GM12878 (cell line): ENCODE data around the gene MLIP. TPM values are rescaled to one million over a fixed set of nuclear protein-coding genes. Genes with fewer than 3 reads are reported as not detected.

Experiments
- ATAC-seq: fragments of 200-7000 bp; cut with Tn5 transposase; 3 replicates; pipeline ENCODE4 v1.9.1; 2020; ENCODE audit warnings: mild to moderate bottlenecking, moderate library complexity
- BruUV-seq: library from RNA; stranded (reverse); fragments of 400-500 nt; replicated peaks from 2 replicates; lab custom pipeline; 2021; lab: Mats Ljungman, UMichigan
- CTCF ChIA-PET: fragments of 300-600 bp; sonication (Branson Sonifier 250); formaldehyde crosslinking; extraction: SDS; loops from one replicate; lab custom pipeline; 2021; ENCODE audit warnings: inconsistent platforms; lab: Yijun Ruan, JAX
- POLR2A ChIA-PET: fragments of 350-600 bp; formaldehyde crosslinking; extraction: SDS; loops from one replicate; lab custom pipeline; 2021; ENCODE audit warnings: inconsistent platforms; lab: Charles Lee
- RAD21 ChIA-PET: fragments of 300-600 bp; sonication (Branson Sonifier 250); formaldehyde crosslinking; loops from one replicate; lab custom pipeline; 2023; ENCODE audit warnings: antibody characterized with exemption; ENCODE audit not compliant: unreplicated experiment; lab: Charles Lee
- SMC1A ChIA-PET: fragments of 300-600 bp; sonication (Branson Sonifier 250); formaldehyde crosslinking; loops from one replicate; lab custom pipeline; 2023; ENCODE audit not compliant: unreplicated experiment, uncharacterized antibody; lab: Charles Lee
- DNase-seq: peaks from one replicate; pipeline ENCODE4 v3.0.0-alpha.2; 2011; ENCODE audit warnings: low read depth, low spot score
- FAIRE-seq: peaks from 3 replicates; lab custom pipeline; 2011; peaks lifted over from hg19 to GRCh38; lab: Jason Lieb, UNC
- H2AFZ ChIP-seq: 2 replicates; pipeline ENCODE4 v1.6.0; 2011; ENCODE audit warnings: low read depth, low read length, control low read depth; ENCODE audit not compliant: control insufficient read depth
- H3K27ac ChIP-seq: 2 replicates; pipeline ENCODE4 v1.5.1; 2011; ENCODE audit warnings: control low read depth; ENCODE audit not compliant: control insufficient read depth, insufficient read depth
- H3K27me3 ChIP-seq, 2 experiments: replicated peaks in 1 of 2; 2 replicates each; pipeline versions ENCODE4 v1.6.0 to v1.6.1; 2011; ENCODE audit warnings: low read length in 1 of 2; ENCODE audit not compliant: control insufficient read depth in 2 of 2, insufficient read depth in 2 of 2
- H3K36me3 ChIP-seq, 2 experiments: 2 replicates each; pipeline ENCODE4 v1.5.1; 2011; ENCODE audit warnings: low read length in 1 of 2; ENCODE audit not compliant: control insufficient read depth in 2 of 2, insufficient read depth in 2 of 2
- H3K4me1 ChIP-seq: 2 replicates; pipeline ENCODE4 v1.6.1; 2011; ENCODE audit warnings: mild to moderate bottlenecking, low read length, moderate library complexity, mixed read lengths; ENCODE audit not compliant: control insufficient read depth, insufficient read depth
- H3K4me2 ChIP-seq: 2 replicates; pipeline ENCODE4 v1.6.0; 2011; ENCODE audit warnings: control low read depth; ENCODE audit not compliant: control insufficient read depth, insufficient read depth
- H3K4me3 ChIP-seq: fragments of 200-600 bp; sonication (generic); 2 replicates; pipeline ENCODE4 v1.5.1; 2016
- H3K79me2 ChIP-seq: 2 replicates; pipeline ENCODE4 v1.6.0; 2011; ENCODE audit warnings: low read length; ENCODE audit not compliant: control insufficient read depth, insufficient read depth
- H3K9ac ChIP-seq: 2 replicates; pipeline ENCODE4 v1.8.0; 2011; ENCODE audit warnings: low read length, control low read depth, mixed read lengths; ENCODE audit not compliant: control insufficient read depth, insufficient read depth
- H3K9me3 ChIP-seq: replicated peaks from 3 replicates; pipeline ENCODE4 v1.5.1; 2011; ENCODE audit warnings: mild to moderate bottlenecking, low read length; ENCODE audit not compliant: control insufficient read depth, insufficient read depth
- H4K20me1 ChIP-seq: 2 replicates; pipeline ENCODE4 v1.6.0; 2011; ENCODE audit not compliant: control insufficient read depth, insufficient read depth
- ATF7 ChIP-seq: fragments of 450-650 bp; IDR thresholded peaks from 2 replicates; pipeline ENCODE4 v1.6.1; 2016; ENCODE audit warnings: low read depth, mild to moderate bottlenecking
- BCL3 ChIP-seq: IDR thresholded peaks from 2 replicates; pipeline ENCODE4 v1.6.1; 2011; ENCODE audit warnings: borderline replicate concordance, low read depth, mild to moderate bottlenecking, moderate library complexity, low read length; ENCODE audit not compliant: insufficient read depth, poor library complexity, severe bottlenecking
- BHLHE40 ChIP-seq, 2 experiments: fragments of 450-650 bp in 1 of 2; IDR thresholded peaks; 2 replicates each; pipeline ENCODE4 v1.6.1; 2011 to 2017; ENCODE audit warnings: low read depth in 2 of 2, borderline replicate concordance in 1 of 2, improper control_type of control experiment in 1 of 2, low read length in 1 of 2, mild to moderate bottlenecking in 1 of 2
- BMI1 ChIP-seq: fragments of 450-650 bp; IDR thresholded peaks from 2 replicates; pipeline ENCODE4 v1.6.1; 2016; ENCODE audit warnings: mild to moderate bottlenecking, moderate library complexity, borderline replicate concordance
- CEBPB ChIP-seq, 2 experiments: fragments of 150-350 bp in 1 of 2; IDR thresholded peaks; 2 replicates each; pipeline ENCODE4 v1.6.1; 2012 to 2014; ENCODE audit warnings: low read depth in 2 of 2, low read length in 2 of 2, borderline replicate concordance in 1 of 2, inconsistent platforms in 1 of 2
- CHD4 ChIP-seq: fragments of 200-600 bp; sonication (generic); IDR thresholded peaks from 2 replicates; pipeline ENCODE4 v1.6.1; 2016; ENCODE audit warnings: mild to moderate bottlenecking
- CREM ChIP-seq: IDR thresholded peaks from 2 replicates; pipeline ENCODE4 v1.6.1; 2014; ENCODE audit warnings: antibody characterized with exemption, low read depth
- HDGF ChIP-seq: fragments of 450-650 bp; IDR thresholded peaks from 2 replicates; pipeline ENCODE4 v1.6.1; 2016; ENCODE audit warnings: antibody characterized with exemption
- IRF4 ChIP-seq: IDR thresholded peaks from 2 replicates; pipeline ENCODE4 v1.6.1; 2011; ENCODE audit warnings: low read depth, low read length
- NFXL1 ChIP-seq: fragments of 450-650 bp; IDR thresholded peaks from 2 replicates; pipeline ENCODE4 v1.6.1; 2017; ENCODE audit warnings: antibody characterized with exemption, mild to moderate bottlenecking, borderline replicate concordance
- PAX5 ChIP-seq: IDR thresholded peaks from 2 replicates; pipeline ENCODE4 v1.6.1; 2011; ENCODE audit warnings: low read depth, low read length, borderline replicate concordance
- PBX3 ChIP-seq: IDR thresholded peaks from 2 replicates; pipeline ENCODE4 v1.6.1; 2011; ENCODE audit warnings: mild to moderate bottlenecking, low read depth, low read length, moderate library complexity; ENCODE audit not compliant: insufficient replicate concordance
- SMAD5 ChIP-seq: IDR thresholded peaks from 2 replicates; pipeline ENCODE4 v1.6.1; 2016; ENCODE audit warnings: antibody characterized with exemption, low read depth
- TARDBP ChIP-seq: IDR thresholded peaks from 2 replicates; pipeline ENCODE4 v1.6.1; 2016; ENCODE audit warnings: borderline replicate concordance
- ZBED1 ChIP-seq: IDR thresholded peaks from 2 replicates; pipeline ENCODE4 v1.6.1; 2016; ENCODE audit warnings: borderline replicate concordance
- ZBTB40 ChIP-seq: fragments of 450-650 bp; IDR thresholded peaks from 2 replicates; pipeline ENCODE4 v1.6.1; 2016; ENCODE audit warnings: mild to moderate bottlenecking, moderate library complexity, borderline replicate concordance
- WGBS: methylation state at CpG from one replicate; pipeline ENCODE4 v1.1.6; 2016; ENCODE audit warnings: low lambda C conversion rate; ENCODE audit not compliant: insufficient replicate concordance, insufficient coverage; ENCODE audit errors: missing lambda C conversion rate; 5-methylcytosine and 5-hydroxymethylcytosine counted together
- in situ Hi-C: fragments of 300-500 bp; cut with MboI; formaldehyde crosslinking; loops from 9 replicates; pipeline ENCODE4 v1.14.3; 2018; ENCODE audit warnings: mixed read lengths
- intact Hi-C: fragments of 100-400 bp; cut with micrococcal nuclease; formaldehyde crosslinking; loops from one replicate; pipeline ENCODE4 v1.14.2; 2022; ENCODE audit not compliant: unreplicated experiment
- polyA plus RNA-seq, 11 experiments: library from polyadenylated mRNA; depleted of rRNA in 4 of 11; unstranded in 6 of 11; stranded (reverse) in 5 of 11; fragments of >200 nt; fragmentation: Nextera tagmentation in 4 of 11; fragmentation: Illumina TruSeq in 1 of 11; extraction: Ambion mirVana in 4 of 11; extraction: Trizol in 1 of 11; gene quantifications; 1 replicate in 1 of 11; 2 replicates in 10 of 11; pipeline versions ENCODE4 v1.2.1 to v1.2.3, GENCODE V29; 2011 to 2016; ENCODE audit warnings: inconsistent platforms in 2 of 11, missing spikeins in 2 of 11, low read depth in 1 of 11
- total RNA-seq, 4 experiments: library from RNA; depleted of rRNA in 3 of 4; stranded (reverse); fragments of >200 nt in 3 of 4; fragmentation: Illumina TruSeq in 1 of 4; extraction: Trizol in 1 of 4; gene quantifications; 2 replicates each; pipeline versions ENCODE4 v1.2.1 to v1.2.3, GENCODE V29; 2013 to 2021

The MLIP gene
- total and polyA plus RNA-seq, 10 of the 15 experiments (the other 5 are each of a cell fraction or from before 2014, with no cell fraction given): not detected

GRCh38 chr6:54236984-54237383, 125.7 kb downstream of the MLIP start:
- ChIA-PET SMC1A (no interaction called here), CTCF (no interaction called here), POLR2A (no interaction called here), RAD21 (no interaction called here)
- no peaks in the 10 kb centered on the region for H3K9me3 ChIP-seq
- no peak overlapping the region for H3K27ac ChIP-seq
- no peak overlapping the region for H3K4me2 ChIP-seq
- H3K79me2 ChIP-seq: no peaks in the 10 kb centered on the region
- in situ Hi-C loops (no loop called here), intact Hi-C loops (no loop called here)
- no peaks in the 10 kb centered on the region for H3K36me3 ChIP-seq
- H3K27me3 ChIP-seq: no peaks in the 10 kb centered on the region; a peak in 1 of 4 replicates
- H4K20me1 ChIP-seq: no peaks in the 10 kb centered on the region
- no TSS peak for BruUV-seq
- no peaks in the 10 kb centered on the region for H3K4me1 ChIP-seq
- WGBS: 0% methylated on average over 2 of the region's 2 CpGs
- no peak for DNase-seq
- ATAC-seq: no peak
- no peak overlapping the region for H3K9ac ChIP-seq
- no peak overlapping the region for H2AFZ ChIP-seq
- no peak overlapping the region for H3K4me3 ChIP-seq
- FAIRE-seq: no peak
- TF ChIP-seq BCL3 (no peak), ATF7 (no peak), BMI1 (no peak), PAX5 (no peak), ZBTB40 (no peak), TARDBP (no peak), CEBPB (IDR thresholded peaks at IDR 0.05; ENCODE audit: borderline replicate concordance in 1 of 2, low read depth in 2 of 2, low read length in 2 of 2) (no peak), BHLHE40 (IDR thresholded peaks at IDR 0.05; ENCODE audit: borderline replicate concordance in 1 of 2, low read depth in 2 of 2, low read length in 1 of 2) (no peak), ZBED1 (no peak), HDGF (no peak), CREM (no peak), SMAD5 (no peak), NFXL1 (no peak), CHD4 (no peak), IRF4 (no peak), PBX3 (no peak)
